ENCODE data around the gene LYPD1.

DNA sequence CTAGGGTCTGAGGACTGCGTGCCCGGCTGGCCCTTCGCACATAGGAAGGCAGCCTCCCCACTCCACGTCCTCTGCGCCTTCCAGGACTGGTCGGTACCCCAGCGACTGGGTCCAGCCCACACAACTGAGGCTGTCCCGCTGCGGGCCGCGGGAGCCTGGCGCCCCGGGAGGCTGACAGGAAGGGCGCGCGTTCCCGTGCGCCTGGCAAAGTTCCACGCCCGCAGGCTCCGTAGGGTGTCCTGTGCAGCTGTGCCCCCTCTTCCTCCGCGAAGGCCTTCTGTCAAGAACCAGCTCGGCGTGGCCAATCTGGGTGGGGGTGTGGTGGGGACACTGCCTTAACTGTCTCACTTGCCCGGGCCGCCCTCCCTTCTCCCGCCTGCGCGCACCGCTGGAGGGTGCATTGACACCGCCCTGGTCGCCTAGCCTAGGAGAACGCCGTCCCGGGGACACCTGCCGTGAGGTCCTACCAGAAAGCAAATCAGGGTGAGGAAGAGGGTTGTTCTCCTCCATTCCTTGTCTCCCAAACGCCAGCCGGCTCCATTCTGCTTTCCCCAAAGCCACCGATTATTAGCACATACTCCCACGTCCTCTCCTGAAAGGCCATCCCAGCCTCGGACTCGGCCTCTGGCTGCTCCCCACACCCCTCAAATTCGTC, 618 bp upstream of the LYPD1 start:
- no peak for TF ChIP-seq CTCF (conservative IDR thresholded peaks at IDR 0.05)
- no peak for TF ChIP-seq ZFX (IDR thresholded peaks at IDR 0.05)

Data from C4-2B (cell line).